ENCODE results near the gene PSEN1. TPM values are rescaled to one million over a fixed set of nuclear protein-coding genes. Genes with fewer than 3 reads are reported as not detected.

Gene PSEN1
- total RNA-seq, 2 donors from 2014 or later, result 39.5 to 64.0 TPM

Other genes with a start within 250 kb of the PSEN1 start
- gene DPF3, start 242.4 kb upstream of the PSEN1 start, total RNA-seq, result 10 to 100 TPM; 11.8 to 13.2 TPM
- gene DCAF4, start 210.0 kb upstream of the PSEN1 start, total RNA-seq, result 10 to 100 TPM; 15.1 to 20.6 TPM
- gene ZFYVE1, start 109.4 kb upstream of the PSEN1 start, total RNA-seq, result 10 to 100 TPM; 17.9 to 25.2 TPM
- 100 to 1,000 TPM in 1 of 2 donors, 10 to 100 TPM in 1; 99.7 to 144 TPM for gene RBM25, start 78.0 kb upstream of the PSEN1 start, total RNA-seq
- under 1 TPM; 0.17 to 0.47 TPM for gene PAPLN, start 101.0 kb downstream of the PSEN1 start, total RNA-seq

Data from natural killer cell treated with Interleukin-12 subunit alpha and Interleukin-12 subunit beta and Interleukin-15 and Interleukin-18, amount 100 ng/mL, for 72 hours (primary cell).